Thyroid gland (tissue), 4 donors: ENCODE data around the gene DCDC2. TPM values are rescaled to one million over a fixed set of nuclear protein-coding genes. Genes with fewer than 3 reads are reported as not detected.
"Not testable (repeated sequence)": the region's sequence is repeated elsewhere in the genome, so short reads cannot be mapped to it uniquely, and the experiment has no call there.

Source experiments
- DNase-seq, 2 donors: peaks; one replicate each; pipeline ENCODE4 v3.0.0-alpha.2; 2019
- H3K27ac ChIP-seq, 3 donors: fragments of 200-600 bp; sonication (generic); 1 replicate in 2 of 3; 2 replicates in 1 of 3; pipeline ENCODE4 v1.5.1; 2016 to 2019; ENCODE audit warnings: mild to moderate bottlenecking in 1 of 3, moderate library complexity in 1 of 3
- H3K27me3 ChIP-seq: fragments of 200-600 bp; sonication (generic); one replicate; pipeline ENCODE4 v1.5.1; 2019
- H3K36me3 ChIP-seq, 2 donors: fragments of 200-600 bp; sonication (generic); one replicate each; pipeline ENCODE4 v1.5.1; 2016 to 2019
- H3K4me1 ChIP-seq, 2 donors: fragments of 200-600 bp; sonication (generic); one replicate each; pipeline ENCODE4 v1.5.1; 2017 to 2019
- H3K4me3 ChIP-seq, 3 donors: fragments of 200-600 bp; sonication (generic); replicated peaks in 1 of 3; 1 replicate in 2 of 3; 2 replicates in 1 of 3; pipeline ENCODE4 v1.5.1; 2016; ENCODE audit warnings: mild to moderate bottlenecking in 1 of 3
- H3K9me3 ChIP-seq: fragments of 200-600 bp; sonication (generic); one replicate; pipeline ENCODE4 v1.5.1; 2017
- CTCF ChIP-seq, 6 experiments: fragments of 200-600 bp in 3 of 6; fragments of 450-650 bp in 3 of 6; sonication (generic) in 3 of 6; IDR thresholded peaks; one replicate each; pipeline ENCODE4 v1.5.1; 2016 to 2019; ENCODE audit warnings: antibody characterized with exemption in 6 of 6, mild to moderate bottlenecking in 2 of 6, inconsistent platforms in 1 of 6, moderate library complexity in 1 of 6
- POLR2A ChIP-seq, 2 donors: fragments of 450-650 bp; IDR thresholded peaks; one replicate each; pipeline ENCODE4 v1.6.1; 2017; ENCODE audit warnings: antibody characterized with exemption in 2 of 2, mild to moderate bottlenecking in 2 of 2, moderate library complexity in 1 of 2
- WGBS, 2 donors: methylation state at CpG; one replicate each; pipeline ENCODE4 v1.1.5; 2017; 5-methylcytosine and 5-hydroxymethylcytosine counted together
- intact Hi-C: fragments of 100-400 bp; cut with DNase I; formaldehyde crosslinking; loops from one replicate; pipeline ENCODE4 v1.15.1; 2023
- total RNA-seq, 4 donors: library from RNA; depleted of rRNA; stranded (reverse); fragments of >200 nt; gene quantifications; one replicate each; pipeline ENCODE4 v1.2.3, GENCODE V29; 2016

Gene DCDC2
- total RNA-seq, 4 donors from 2014 or later, result 8.7 to 14.8 (median 12.3) TPM

GRCh38 chr6:24146871-24147270 lies 211.0 kb downstream of the DCDC2 start:
- no peaks in the 10 kb centered on the region for H3K36me3 ChIP-seq
- no peak for DNase-seq
- no peak overlapping the region for H3K4me3 ChIP-seq
- intact Hi-C loops, result no loop called here
- no peaks in the 10 kb centered on the region for H3K4me1 ChIP-seq
- TF ChIP-seq CTCF (IDR thresholded peaks at IDR 0.05) (no peak), POLR2A (IDR thresholded peaks at IDR 0.05) (no peak)
- no peak overlapping the region for H3K27ac ChIP-seq
- H3K9me3 ChIP-seq, result no peaks in the 10 kb centered on the region
- 92 to 93% methylated on average over 3 of the region's 3 CpGs for WGBS, 2 donors
- no peaks in the 10 kb centered on the region for H3K27me3 ChIP-seq

GRCh38 chr6:24145690-24146131 lies 212.1 kb downstream of the DCDC2 start:
- TF ChIP-seq POLR2A (IDR thresholded peaks at IDR 0.05) (no peak), CTCF (IDR thresholded peaks at IDR 0.05) (no peak)
- intact Hi-C loops, result no loop called here
- no peak overlapping the region for H3K27ac ChIP-seq
- WGBS, 2 donors, result 44 to 47% methylated on average over 9 of the region's 9 CpGs
- H3K4me3 ChIP-seq, result no peak overlapping the region
- no peaks in the 10 kb centered on the region for H3K4me1 ChIP-seq
- DNase-seq, result peak; percentile 7 to 36
- H3K9me3 ChIP-seq, result no peaks in the 10 kb centered on the region
- H3K27me3 ChIP-seq, result no peaks in the 10 kb centered on the region
- H3K36me3 ChIP-seq, result no peaks in the 10 kb centered on the region

GRCh38 chr6:24142733-24143132 lies 215.1 kb downstream of the DCDC2 start:
- H3K27ac ChIP-seq, H3K4me1 ChIP-seq, H3K4me3 ChIP-seq, H3K36me3 ChIP-seq, H3K9me3 ChIP-seq, DNase-seq, H3K27me3 ChIP-seq, intact Hi-C loops: not testable (repeated sequence)
- WGBS, 2 donors, result 95 to 96% methylated on average over 8 of the region's 8 CpGs

- no peaks in the 10 kb centered on the region for H3K4me1 ChIP-seq
Observed at GRCh38 chr6:24140591-24140990, 217.3 kb downstream of the DCDC2 start.

GRCh38 chr6:24139639-24140038 lies 218.2 kb downstream of the DCDC2 start:
- 81 to 82% methylated on average over 2 of the region's 2 CpGs for WGBS, 2 donors
- no peak for DNase-seq
- H3K9me3 ChIP-seq, result no peaks in the 10 kb centered on the region
- H3K4me1 ChIP-seq, result no peaks in the 10 kb centered on the region
- TF ChIP-seq POLR2A (IDR thresholded peaks at IDR 0.05) (no peak), CTCF (IDR thresholded peaks at IDR 0.05) (no peak)
- H3K36me3 ChIP-seq, result no peaks in the 10 kb centered on the region
- H3K27me3 ChIP-seq, result no peaks in the 10 kb centered on the region
- H3K4me3 ChIP-seq, result no peak overlapping the region
- intact Hi-C loops, result no loop called here
- no peak overlapping the region for H3K27ac ChIP-seq

More at GRCh38 chr6:24140591-24140990, 217.3 kb downstream of the DCDC2 start:
- Histone ChIP-seq H3K4me3 (no peak overlapping the region), H3K9me3 (no peaks in the 10 kb centered on the region), H3K36me3 (no peaks in the 10 kb centered on the region), H3K27me3 (no peaks in the 10 kb centered on the region), H3K27ac (no peak overlapping the region)
- intact Hi-C loops, result no loop called here
- WGBS, 2 donors, result 84 to 85% methylated on average over 13 of the region's 13 CpGs
- DNase-seq, result peak; percentile 6 to 26
- no peak for TF ChIP-seq POLR2A (IDR thresholded peaks at IDR 0.05)
- TF ChIP-seq CTCF (IDR thresholded peaks at IDR 0.05), result no peak

GRCh38 chr6:24139080-24139479 lies 218.8 kb downstream of the DCDC2 start:
- TF ChIP-seq CTCF (IDR thresholded peaks at IDR 0.05) (no peak), POLR2A (IDR thresholded peaks at IDR 0.05) (no peak)
- Histone ChIP-seq H3K27ac (no peak overlapping the region), H3K36me3 (no peaks in the 10 kb centered on the region), H3K9me3 (no peaks in the 10 kb centered on the region), H3K4me3 (no peak overlapping the region), H3K4me1 (no peaks in the 10 kb centered on the region), H3K27me3 (no peaks in the 10 kb centered on the region)
- no peak for DNase-seq
- intact Hi-C loops, result no loop called here
- 85 to 87% methylated on average over 2 of the region's 2 CpGs for WGBS, 2 donors
